Measurements from ENCODE around the gene KCTD16.
A peak's percentile ranks its signal among the peaks of the same experiment; 100 is the strongest.

The KCTD16 gene

DNA sequence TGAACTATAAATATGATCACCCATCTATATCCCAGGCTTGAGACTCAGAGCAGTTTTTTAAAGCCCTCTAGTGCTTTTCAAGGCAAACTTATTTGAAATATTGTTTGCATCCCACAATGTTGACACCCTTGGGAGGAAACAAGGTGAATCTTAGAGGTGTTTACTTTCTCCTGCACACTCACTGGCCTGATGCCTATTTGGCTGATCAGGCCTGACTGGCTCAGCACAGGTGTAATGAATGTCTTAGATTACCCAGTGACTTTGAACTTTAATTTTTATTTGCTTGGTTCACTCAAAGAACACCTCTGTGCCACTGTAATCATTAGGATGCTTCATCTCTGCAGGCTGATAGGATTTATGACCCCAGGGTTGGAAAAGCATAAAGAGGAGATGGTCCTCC is 158.3 kb downstream of the KCTD16 start:
- TF ChIP-seq, protein P1, sequence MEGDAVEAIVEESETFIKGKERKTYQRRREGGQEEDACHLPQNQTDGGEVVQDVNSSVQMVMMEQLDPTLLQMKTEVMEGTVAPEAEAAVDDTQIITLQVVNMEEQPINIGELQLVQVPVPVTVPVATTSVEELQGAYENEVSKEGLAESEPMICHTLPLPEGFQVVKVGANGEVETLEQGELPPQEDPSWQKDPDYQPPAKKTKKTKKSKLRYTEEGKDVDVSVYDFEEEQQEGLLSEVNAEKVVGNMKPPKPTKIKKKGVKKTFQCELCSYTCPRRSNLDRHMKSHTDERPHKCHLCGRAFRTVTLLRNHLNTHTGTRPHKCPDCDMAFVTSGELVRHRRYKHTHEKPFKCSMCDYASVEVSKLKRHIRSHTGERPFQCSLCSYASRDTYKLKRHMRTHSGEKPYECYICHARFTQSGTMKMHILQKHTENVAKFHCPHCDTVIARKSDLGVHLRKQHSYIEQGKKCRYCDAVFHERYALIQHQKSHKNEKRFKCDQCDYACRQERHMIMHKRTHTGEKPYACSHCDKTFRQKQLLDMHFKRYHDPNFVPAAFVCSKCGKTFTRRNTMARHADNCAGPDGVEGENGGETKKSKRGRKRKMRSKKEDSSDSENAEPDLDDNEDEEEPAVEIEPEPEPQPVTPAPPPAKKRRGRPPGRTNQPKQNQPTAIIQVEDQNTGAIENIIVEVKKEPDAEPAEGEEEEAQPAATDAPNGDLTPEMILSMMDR (IDR thresholded peaks at IDR 0.05; ENCODE audit: low read depth, low read length) = no peak
- no peak overlapping the region for H3K4me3 ChIP-seq (replicated peaks in 1 of 2; ENCODE audit: low read depth in 2 of 2, low read length in 2 of 2)
- no peak for DNase-seq (ENCODE audit: low read depth in 2 of 2)

DNA sequence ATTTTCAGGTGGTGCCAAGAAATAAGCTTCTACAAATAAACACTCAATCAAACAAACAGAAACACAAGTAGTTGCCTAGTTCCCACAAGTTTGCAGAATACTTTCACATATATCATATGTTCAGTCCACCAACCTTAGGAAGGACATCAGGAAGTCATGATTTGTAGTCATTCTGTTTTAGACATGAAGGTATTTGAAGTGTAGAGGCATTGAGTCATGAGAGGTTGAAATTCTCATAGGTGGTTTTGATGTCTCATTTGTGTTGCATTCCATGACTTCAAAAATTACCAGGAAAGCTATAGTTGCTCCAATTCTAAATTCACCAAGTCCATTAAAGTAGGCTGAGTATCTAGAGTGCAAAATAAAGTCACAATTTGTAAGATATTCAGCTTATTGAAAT is 159.0 kb downstream of the KCTD16 start:
- H3K4me3 ChIP-seq (replicated peaks in 1 of 2; ENCODE audit: low read depth in 2 of 2, low read length in 2 of 2) = no peak overlapping the region
- TF ChIP-seq, protein P1 (IDR thresholded peaks at IDR 0.05; ENCODE audit: low read depth, low read length) = no peak
- DNase-seq (ENCODE audit: low read depth in 2 of 2) = no peak

DNA sequence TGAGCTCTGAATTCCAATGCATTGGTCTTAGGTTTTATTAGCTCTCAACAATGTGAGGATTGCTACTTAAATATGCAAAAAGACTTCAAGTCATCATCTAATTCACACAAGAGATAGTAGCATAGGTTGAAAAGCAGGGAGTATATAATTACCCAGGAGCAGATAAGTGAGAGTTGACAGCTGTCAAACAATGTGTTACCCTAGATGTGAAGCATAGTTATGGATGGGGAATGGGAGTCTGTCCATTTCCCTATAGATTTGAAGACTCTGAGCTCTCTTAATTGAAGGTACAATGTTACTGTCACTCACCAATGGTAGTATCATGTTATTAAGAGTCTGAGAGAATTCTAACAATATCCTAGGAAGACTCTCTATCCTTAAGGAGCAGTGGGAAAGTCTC is 160.7 kb downstream of the KCTD16 start:
- DNase-seq (ENCODE audit: low read depth in 2 of 2) = no peak
- no peak overlapping the region for H3K4me3 ChIP-seq (replicated peaks in 1 of 2; ENCODE audit: low read depth in 2 of 2, low read length in 2 of 2)
- TF ChIP-seq, protein P1 (IDR thresholded peaks at IDR 0.05; ENCODE audit: low read depth, low read length) = no peak

DNA sequence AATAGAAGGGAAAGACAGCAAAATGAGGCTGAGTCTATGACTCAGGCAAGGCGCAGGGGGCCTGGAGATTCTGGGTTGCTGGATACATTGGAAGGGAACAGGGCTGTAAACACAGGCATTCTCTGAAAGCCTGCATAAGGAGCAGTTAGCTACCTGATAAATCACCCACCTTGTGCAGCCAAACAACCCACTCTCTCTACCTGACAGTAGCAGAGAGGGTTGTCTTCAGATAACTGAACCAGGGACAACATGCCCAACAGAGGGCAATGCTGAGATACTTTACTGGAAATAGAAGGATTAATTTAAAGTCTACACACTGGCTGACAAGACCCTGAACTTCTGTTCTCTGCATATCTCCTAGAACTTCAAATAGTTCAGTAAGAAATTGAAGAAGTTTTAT is 161.6 kb downstream of the KCTD16 start:
- TF ChIP-seq, protein P1 (IDR thresholded peaks at IDR 0.05; ENCODE audit: low read depth, low read length) = no peak
- H3K4me3 ChIP-seq (replicated peaks in 1 of 2; ENCODE audit: low read depth in 2 of 2, low read length in 2 of 2) = no peak overlapping the region
- peak in 1 of 2 donors; percentile 14 for DNase-seq (ENCODE audit: low read depth in 2 of 2)

DNA sequence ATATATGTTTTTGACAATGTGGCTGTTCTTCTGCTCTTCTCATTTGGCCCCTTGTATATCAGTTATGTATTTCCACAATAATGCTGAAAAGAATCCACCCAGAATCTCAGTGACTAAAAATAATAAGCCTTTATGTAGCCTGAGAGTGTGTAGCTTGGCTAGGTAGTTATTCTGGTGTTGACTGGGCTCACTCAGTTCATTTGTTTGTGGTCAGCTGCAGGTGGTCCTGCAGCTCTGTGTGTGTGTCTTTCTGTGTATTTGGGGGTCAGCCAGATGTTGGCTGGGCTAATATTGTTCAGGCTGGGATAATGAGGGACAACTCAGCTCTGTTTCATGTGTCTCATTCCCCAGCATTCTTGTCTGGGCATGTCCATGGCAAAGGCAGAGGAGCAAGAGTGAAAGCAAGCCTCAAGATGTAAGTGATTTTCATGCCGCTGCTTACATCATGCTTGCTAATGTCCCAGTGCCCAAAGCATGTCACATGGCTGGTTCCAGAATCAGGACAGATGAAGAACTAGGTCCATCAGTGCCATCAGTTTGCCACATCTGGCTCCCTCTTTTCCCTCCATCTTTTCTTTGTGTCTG is 162.8 kb downstream of the KCTD16 start:
- no peak overlapping the region for H3K4me3 ChIP-seq (replicated peaks in 1 of 2; ENCODE audit: low read depth in 2 of 2, low read length in 2 of 2)
- DNase-seq (ENCODE audit: low read depth in 2 of 2) = no peak
- TF ChIP-seq, protein P1 (IDR thresholded peaks at IDR 0.05; ENCODE audit: low read depth, low read length) = no peak

GRCh38 chr5:144335561-144335960 is 164.9 kb downstream of the KCTD16 start:
- TF ChIP-seq, protein P1 (IDR thresholded peaks at IDR 0.05; ENCODE audit: low read depth, low read length) = no peak
- no peak overlapping the region for H3K4me3 ChIP-seq (replicated peaks in 1 of 2; ENCODE audit: low read depth in 2 of 2, low read length in 2 of 2)
- no peak for DNase-seq (ENCODE audit: low read depth in 2 of 2)
